HT1080 (cell line): ENCODE measurements around the gene STK4. TPM values are rescaled to one million over a fixed set of nuclear protein-coding genes. Genes with fewer than 3 reads are reported as not detected.
A peak's percentile ranks its signal among the peaks of the same experiment; 100 is the strongest.

Source experiments
- DNase-seq: peaks from one replicate; pipeline ENCODE4 v3.0.0-alpha.2; 2015; ENCODE audit warnings: low read depth
- total RNA-seq: library from RNA; depleted of rRNA; stranded (reverse); fragments of >200 nt; shearing (Covaris generic); gene quantifications from 2 replicates; pipeline ENCODE4 v1.2.3, GENCODE V29; 2014

Gene STK4
- total RNA-seq, 1 experiment from 2014 or later, result 25.8 TPM

DNA sequence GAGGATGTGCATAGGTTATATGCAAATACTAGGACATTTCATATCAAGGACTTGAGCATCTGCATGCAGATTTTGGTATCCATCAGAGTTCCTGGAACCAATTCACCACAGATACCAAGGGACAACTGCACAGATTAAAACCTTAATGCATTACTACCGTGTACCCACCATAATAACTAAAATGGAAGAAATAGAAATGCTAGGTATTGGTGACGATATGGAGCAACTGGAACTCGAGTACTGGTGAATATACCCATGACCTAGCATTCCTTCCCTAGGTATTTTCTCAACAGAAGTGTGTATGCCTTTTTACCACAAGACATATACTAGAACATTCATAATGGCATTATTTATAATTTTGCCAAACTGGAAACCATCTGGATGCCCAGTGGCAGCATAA is 116.2 kb downstream of the STK4 start:
- DNase-seq, result no peak

DNA sequence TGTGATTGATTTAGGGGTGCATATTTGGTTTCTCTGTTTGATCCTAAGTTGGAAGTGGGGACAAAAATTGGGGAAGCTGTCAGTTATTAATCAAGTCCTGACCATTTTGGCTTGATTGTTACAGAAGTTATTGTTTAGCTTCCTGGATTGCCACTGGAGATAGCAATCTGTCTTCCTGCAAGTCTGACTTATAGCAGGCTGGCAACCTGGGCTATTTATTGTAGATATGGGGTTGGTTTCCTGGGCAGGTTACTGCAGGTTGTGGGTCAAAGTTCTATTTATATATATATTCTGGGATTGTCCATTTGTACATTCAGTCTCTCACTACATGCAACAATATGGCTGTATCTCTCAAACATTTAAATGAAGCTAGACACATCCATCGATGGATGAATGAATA is 116.8 kb downstream of the STK4 start:
- DNase-seq, result no peak

DNA sequence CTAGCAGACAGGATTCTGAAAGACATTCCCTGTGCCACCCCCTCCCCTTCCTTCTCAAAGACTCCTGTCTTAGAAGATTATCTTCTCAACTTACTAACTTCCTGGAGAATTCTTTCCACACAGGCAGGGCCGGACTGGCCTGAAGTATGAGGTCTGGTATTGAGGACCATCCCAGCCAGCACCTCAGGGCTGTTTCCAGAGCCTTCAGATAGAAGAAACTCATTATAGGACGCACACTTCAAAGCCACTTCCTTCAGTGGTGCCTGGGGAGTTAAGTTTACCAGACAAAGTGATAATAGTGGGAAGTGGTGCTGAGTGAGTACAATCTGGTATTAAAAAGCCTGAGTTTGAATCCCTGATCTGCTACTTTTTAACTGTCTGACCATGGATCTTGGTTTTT is 119.0 kb downstream of the STK4 start:
- no peak for DNase-seq

GRCh38 chr20:45085867-45086266 is 119.6 kb downstream of the STK4 start:
- DNase-seq, result no peak

GRCh38 chr20:45087097-45087790 is 120.9 kb downstream of the STK4 start:
- no peak for DNase-seq

DNA sequence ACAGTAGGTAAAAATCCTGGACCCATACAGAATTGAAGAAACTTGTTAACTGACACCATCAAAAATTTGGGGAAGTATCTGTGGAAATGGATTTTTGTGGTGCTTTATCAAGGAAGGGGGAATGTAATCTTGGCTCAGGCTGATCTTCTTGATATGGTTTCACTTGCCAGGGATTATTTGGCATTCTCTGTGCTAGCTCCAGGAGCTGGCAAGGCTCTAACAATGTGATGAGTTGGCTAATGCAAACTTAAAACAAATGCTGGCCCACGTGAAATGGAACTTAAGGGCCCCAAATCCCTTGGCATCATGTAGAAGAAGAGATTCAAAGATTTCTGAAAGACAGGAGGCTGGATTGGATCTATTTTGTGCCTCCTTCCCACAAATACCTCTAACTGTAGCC is 121.5 kb downstream of the STK4 start:
- DNase-seq, result no peak

DNA sequence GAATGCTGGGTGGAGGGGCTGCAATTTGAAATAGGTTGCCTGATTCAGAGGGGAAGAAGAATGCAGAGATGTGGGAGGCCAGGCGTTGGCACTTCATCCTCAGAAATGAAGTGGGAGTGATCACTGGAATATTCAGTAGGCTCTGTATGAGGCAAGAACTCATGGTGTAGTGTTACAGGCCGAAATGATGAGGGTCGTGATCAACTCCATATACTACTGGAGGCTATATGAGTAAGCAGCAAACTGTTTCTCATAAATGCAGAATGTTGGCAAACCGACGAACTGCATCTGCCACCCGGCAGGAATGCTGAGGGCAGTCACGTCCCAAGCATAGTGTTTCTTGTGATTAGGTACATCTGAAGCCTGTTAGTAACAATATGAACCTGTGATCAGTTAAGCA is 121.9 kb downstream of the STK4 start:
- DNase-seq, result peak; percentile 77

- no peak for DNase-seq
These were observed 124.2 kb downstream of the STK4 start for GRCh38 chr20:45090481-45090880.

GRCh38 chr20:45091366-45091765 is 125.1 kb downstream of the STK4 start:
- no peak for DNase-seq

DNA sequence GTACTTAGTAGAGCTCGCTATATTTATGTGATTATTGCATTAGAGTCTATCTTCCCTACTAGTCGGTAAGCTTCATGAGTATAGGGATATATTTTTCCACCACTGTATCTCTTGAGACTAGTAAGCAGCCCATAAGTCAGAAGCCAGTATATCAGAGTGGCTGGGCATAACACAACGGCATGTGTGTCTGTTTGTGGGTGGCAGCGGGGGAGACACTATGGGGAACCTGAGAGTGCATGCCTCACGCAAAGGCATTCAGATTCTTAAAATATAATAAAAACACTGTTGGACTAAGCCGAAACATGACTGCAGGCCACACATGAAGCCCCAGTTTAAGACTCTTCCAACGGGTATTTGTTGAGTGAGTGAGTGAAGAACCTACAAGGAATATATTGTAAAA is 126.6 kb downstream of the STK4 start:
- DNase-seq, result no peak

DNA sequence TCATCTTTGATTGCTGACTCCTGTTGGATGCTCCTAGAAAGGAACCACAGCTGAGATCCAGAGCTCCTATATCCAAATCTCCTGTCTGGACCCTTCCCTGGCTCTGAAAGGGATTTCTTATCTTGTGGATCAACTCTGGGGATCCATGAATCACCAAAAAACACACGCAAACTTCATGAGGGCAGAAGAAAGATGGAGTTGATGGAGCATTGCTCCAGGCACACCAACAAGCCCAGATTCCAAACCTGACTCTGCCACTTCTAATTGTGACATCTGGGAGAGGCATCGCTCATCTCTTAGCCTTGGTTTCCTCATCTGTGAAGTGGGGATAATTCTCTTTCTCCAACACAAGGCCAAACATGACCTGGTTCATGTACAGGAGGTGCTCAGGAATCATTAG is 127.9 kb downstream of the STK4 start:
- DNase-seq, result no peak

DNA sequence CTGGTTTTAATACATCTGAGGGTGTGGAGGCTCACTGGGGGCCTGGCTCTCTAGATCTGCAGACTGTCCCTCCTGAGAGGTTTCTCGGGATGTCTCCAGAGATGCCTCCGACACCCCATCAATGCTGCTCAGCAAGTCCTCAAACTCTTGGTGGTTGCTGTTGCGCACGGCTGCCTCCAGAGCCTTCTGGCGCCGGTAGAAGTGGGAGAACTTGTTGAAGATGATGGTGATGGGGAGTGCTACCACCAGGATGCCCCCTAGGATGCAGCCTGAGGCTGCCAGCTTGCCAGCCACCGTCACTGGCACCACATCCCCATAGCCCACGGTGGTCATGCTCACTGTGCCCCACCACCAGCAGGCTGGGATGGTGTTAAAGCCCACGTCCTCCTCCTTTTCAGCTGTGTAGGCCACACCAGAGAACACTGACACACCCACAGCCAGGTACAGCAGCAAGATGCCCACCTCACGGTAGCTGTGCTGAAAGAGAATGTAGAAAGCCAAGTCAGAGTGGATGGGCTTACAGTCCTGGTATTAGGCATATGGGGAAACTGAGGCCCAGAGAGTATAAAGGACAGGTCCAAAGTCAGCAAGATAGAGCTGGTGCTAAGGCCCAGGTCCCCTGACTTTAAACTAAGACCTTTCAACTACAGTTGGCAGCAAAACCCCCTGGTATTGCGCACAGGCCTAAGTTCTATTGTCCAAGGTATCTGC is 128.7 kb downstream of the STK4 start:
- no peak for DNase-seq

DNA sequence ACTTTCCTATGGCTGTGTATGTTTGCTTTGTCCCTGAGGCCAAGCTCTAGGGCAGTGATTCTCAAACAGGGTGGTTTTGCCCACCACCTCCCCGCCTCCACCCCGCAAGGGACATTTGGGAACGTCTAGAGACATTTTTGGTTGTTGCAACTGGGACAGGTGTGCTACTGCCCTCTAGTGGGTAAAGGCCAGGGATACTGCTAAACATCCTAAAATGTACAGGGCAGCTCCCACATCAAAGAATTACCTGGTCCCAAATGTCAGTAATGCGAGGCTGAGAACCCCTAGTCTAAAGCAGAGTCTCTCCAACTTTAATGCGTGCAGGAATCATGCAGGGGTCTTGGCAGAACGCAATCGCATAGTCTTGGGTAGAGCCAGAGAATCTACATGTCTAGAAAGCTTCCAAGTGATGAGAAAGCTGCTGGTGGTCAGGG is 129.5 kb downstream of the STK4 start:
- DNase-seq, result peak; percentile 45

GRCh38 chr20:45096781-45097180 is 130.5 kb downstream of the STK4 start:
- DNase-seq, result no peak

GRCh38 chr20:45097485-45098102 is 131.3 kb downstream of the STK4 start:
- DNase-seq, result no peak

GRCh38 chr20:45098103-45098773 is 131.9 kb downstream of the STK4 start:
- DNase-seq, result no peak

- no peak for DNase-seq
These were observed 134.4 kb downstream of the STK4 start, which contains the start of gene KCNS1 for GRCh38 chr20:45100563-45101245. Gene KCNS1, minus strand, starts transcription at chr20:45101127. Its CDS starts 1,891 bp downstream, at chr20:45099236.

DNA sequence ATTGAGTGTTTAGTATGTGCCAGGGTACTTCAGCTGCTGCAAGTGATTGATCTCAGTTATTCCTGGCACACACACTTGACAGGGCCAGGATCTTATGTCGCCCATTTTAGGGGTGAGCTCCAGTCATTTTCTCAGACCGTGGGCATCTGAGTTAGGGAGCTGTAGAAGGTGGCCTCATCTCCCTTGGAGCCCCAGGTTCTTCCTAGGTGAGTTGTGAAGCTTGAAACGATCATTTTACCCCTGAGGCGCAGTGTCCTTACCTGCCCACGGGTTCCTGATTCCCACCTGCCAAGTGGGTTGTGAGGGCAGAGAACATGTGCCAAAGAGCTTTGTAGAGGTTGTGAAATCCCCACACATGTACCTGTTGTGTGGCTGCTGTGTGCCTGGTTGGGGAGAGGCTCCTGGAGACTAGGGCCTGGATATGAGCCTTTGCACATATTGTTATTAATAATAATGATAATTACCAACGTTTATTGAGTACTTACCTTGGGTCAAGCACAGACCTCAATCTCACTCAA is 135.1 kb downstream of the STK4 start:
- no peak for DNase-seq

DNA sequence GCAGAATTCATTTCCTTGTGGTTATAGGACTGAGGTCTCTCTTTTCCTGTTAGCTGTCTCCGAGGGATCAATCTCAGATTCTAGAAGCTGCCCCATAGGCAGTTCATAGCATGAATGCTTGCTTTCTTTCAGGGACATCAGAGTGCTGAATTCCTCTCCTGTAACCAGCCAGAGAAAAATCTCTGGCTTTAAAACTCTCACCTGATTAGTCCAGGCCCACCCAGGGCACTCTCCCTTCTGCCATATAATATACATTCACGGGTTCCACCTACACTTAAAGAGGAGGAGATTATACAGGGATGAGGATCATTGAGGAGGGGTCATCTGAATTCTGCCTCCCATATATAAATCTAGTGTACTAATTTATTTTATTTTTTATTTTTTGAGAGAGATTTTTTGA is 136.8 kb downstream of the STK4 start:
- DNase-seq, result no peak

- peak; percentile 97 for DNase-seq
These were observed 138.5 kb downstream of the STK4 start for GRCh38 chr20:45104786-45105185.

- DNase-seq, result peak; percentile 28
These were observed 139.0 kb downstream of the STK4 start for GRCh38 chr20:45105317-45105716.
